ENCODE measurements around the gene PCSK4.
"Not testable (repeated sequence)": the region's sequence is repeated elsewhere in the genome, so short reads cannot be mapped to it uniquely, and the experiment has no call there.

Gene PCSK4

GRCh38 chr19:1505991-1506881 lies 16.1 kb upstream of the PCSK4 start:
- DNase-seq (ENCODE audit: low read depth in 1 of 2, low spot score in 1 of 2), result no peak

- DNase-seq (ENCODE audit: low read depth in 1 of 2, low spot score in 1 of 2), result no peak
Measured at GRCh38 chr19:1505012-1505411, 14.9 kb upstream of the PCSK4 start.

- no peak for DNase-seq (ENCODE audit: low read depth in 1 of 2, low spot score in 1 of 2)
Measured at GRCh38 chr19:1503925-1504773, 14.0 kb upstream of the PCSK4 start.

- DNase-seq (ENCODE audit: low read depth in 1 of 2, low spot score in 1 of 2), result peak; percentile 32 to 62
Measured at GRCh38 chr19:1503089-1503924, 13.2 kb upstream of the PCSK4 start.

- no peak for DNase-seq (ENCODE audit: low read depth in 1 of 2, low spot score in 1 of 2)
Measured at GRCh38 chr19:1502433-1503088, 12.4 kb upstream of the PCSK4 start.

- no peak for DNase-seq (ENCODE audit: low read depth in 1 of 2, low spot score in 1 of 2)
Measured at GRCh38 chr19:1501200-1501595, 11.0 kb upstream of the PCSK4 start.

GRCh38 chr19:1499231-1499630 lies 9.1 kb upstream of the PCSK4 start:
- not testable (repeated sequence) for DNase-seq (ENCODE audit: low read depth in 1 of 2, low spot score in 1 of 2)

- no peak for DNase-seq (ENCODE audit: low read depth in 1 of 2, low spot score in 1 of 2)
Measured at GRCh38 chr19:1497578-1498235, 7.6 kb upstream of the PCSK4 start.

- no peak for DNase-seq (ENCODE audit: low read depth in 1 of 2, low spot score in 1 of 2)
Measured at GRCh38 chr19:1496714-1497577, 6.8 kb upstream of the PCSK4 start.

GRCh38 chr19:1495799-1496713 lies 5.9 kb upstream of the PCSK4 start:
- no peak for DNase-seq (ENCODE audit: low read depth in 1 of 2, low spot score in 1 of 2)

GRCh38 chr19:1495051-1495798 lies 5.1 kb upstream of the PCSK4 start:
- DNase-seq (ENCODE audit: low read depth in 1 of 2, low spot score in 1 of 2), result no peak

- no peak for DNase-seq (ENCODE audit: low read depth in 1 of 2, low spot score in 1 of 2)
Measured at GRCh38 chr19:1494115-1494815, 4.1 kb upstream of the PCSK4 start.

- no peak for DNase-seq (ENCODE audit: low read depth in 1 of 2, low spot score in 1 of 2)
Measured at GRCh38 chr19:1492474-1493006, 2.4 kb upstream of the PCSK4 start.

GRCh38 chr19:1491849-1492170 lies 1.7 kb upstream of the PCSK4 start:
- no peak for DNase-seq (ENCODE audit: low read depth in 1 of 2, low spot score in 1 of 2)

- no peak for DNase-seq (ENCODE audit: low read depth in 1 of 2, low spot score in 1 of 2)
Measured at GRCh38 chr19:1491114-1491848, 1.1 kb upstream of the PCSK4 start, which contains the start of gene REEP6. Gene REEP6, plus strand, starts transcription at chr19:1491181. Its CDS starts 89 bp downstream, at chr19:1491270.

Measured in stimulated activated CD4-positive, alpha-beta T cell treated with anti-CD3 and anti-CD28 coated beads, Interleukin-15, amount 100 ng/mL, for 1 hour (primary cell).